GM18951 (cell line): ENCODE data around the gene CARD11.

Source experiments
- POLR2A ChIP-seq: IDR thresholded peaks from 4 replicates; pipeline ENCODE4 v1.6.1; 2011; ENCODE audit warnings: mild to moderate bottlenecking; ENCODE audit not compliant: insufficient read length, insufficient read depth; ENCODE audit errors: extremely low read depth
- in situ Hi-C: fragments of 300-500 bp; cut with MboI; formaldehyde crosslinking; loops from one replicate; pipeline ENCODE4 v1.12.0; 2022; ENCODE audit warnings: low sequenced_read_pairs, mixed read lengths, inconsistent platforms; ENCODE audit not compliant: unreplicated experiment

CARD11 gene

GRCh38 chr7:2939193-2939885 is 104.3 kb downstream of the CARD11 start:
- no peak for TF ChIP-seq POLR2A
- in situ Hi-C loops: no loop called here

- no peak for TF ChIP-seq POLR2A
- in situ Hi-C loops: no loop called here
These were observed 105.0 kb downstream of the CARD11 start for GRCh38 chr7:2938514-2939192.

- no peak for TF ChIP-seq POLR2A
- in situ Hi-C loops: no loop called here
These were observed 105.8 kb downstream of the CARD11 start for GRCh38 chr7:2937701-2938513.

- in situ Hi-C loops: no loop called here
These were observed 106.6 kb downstream of the CARD11 start for GRCh38 chr7:2936891-2937580.

GRCh38 chr7:2936301-2936700 is 107.4 kb downstream of the CARD11 start:
- TF ChIP-seq POLR2A: no peak
- in situ Hi-C loops: no loop called here

More at GRCh38 chr7:2936891-2937580, 106.6 kb downstream of the CARD11 start:
- TF ChIP-seq POLR2A: no peak

GRCh38 chr7:2934984-2935740 is 108.5 kb downstream of the CARD11 start:
- no peak for TF ChIP-seq POLR2A
- in situ Hi-C loops: no loop called here

GRCh38 chr7:2934211-2934731 is 109.4 kb downstream of the CARD11 start:
- no peak for TF ChIP-seq POLR2A
- in situ Hi-C loops: no loop called here

GRCh38 chr7:2932402-2933251 is 111.0 kb downstream of the CARD11 start:
- in situ Hi-C loops: no loop called here
- TF ChIP-seq POLR2A: no peak

GRCh38 chr7:2931034-2931415 is 112.6 kb downstream of the CARD11 start:
- TF ChIP-seq POLR2A: no peak
- in situ Hi-C loops: no loop called here

GRCh38 chr7:2930310-2931033 is 113.2 kb downstream of the CARD11 start:
- TF ChIP-seq POLR2A: no peak
- in situ Hi-C loops: no loop called here
